ENCODE results near the gene HPS1.

HPS1 gene

DNA sequence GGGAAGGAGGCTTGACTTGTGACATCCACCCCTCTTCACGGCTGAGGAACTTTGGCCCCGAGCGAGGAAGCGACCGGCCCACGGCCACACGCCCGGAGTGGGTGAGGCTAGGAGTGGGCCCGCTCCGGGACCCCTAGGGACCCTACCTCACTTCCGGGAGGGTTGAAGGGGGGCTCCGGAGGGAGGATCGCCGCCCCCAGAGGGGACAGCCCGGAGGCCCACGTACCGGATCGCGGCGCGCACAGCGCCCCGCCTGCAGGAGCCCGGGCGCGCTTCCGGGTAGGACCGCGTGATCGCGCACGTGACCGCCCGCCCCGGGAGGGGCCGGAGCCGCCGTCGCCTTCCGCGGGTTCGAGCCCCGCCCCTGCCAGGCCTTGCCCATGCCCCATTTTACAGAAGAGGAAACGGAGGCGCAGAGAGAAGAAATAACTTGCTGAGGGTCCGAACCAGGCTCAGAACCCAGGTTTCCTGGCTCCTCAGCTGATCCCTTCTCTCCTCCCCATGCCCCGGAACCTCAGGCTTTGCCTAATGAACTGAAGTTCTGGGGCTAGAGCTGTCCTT lies at the start of gene HPS1:
HPS1 (minus strand) TSS at position 275 of the 561 bp plus-strand sequence. CDS start 3,695 bp downstream, outside the sequence.
- peak in 1 of 2 experiments; percentile 47 for DNase-seq

DNA sequence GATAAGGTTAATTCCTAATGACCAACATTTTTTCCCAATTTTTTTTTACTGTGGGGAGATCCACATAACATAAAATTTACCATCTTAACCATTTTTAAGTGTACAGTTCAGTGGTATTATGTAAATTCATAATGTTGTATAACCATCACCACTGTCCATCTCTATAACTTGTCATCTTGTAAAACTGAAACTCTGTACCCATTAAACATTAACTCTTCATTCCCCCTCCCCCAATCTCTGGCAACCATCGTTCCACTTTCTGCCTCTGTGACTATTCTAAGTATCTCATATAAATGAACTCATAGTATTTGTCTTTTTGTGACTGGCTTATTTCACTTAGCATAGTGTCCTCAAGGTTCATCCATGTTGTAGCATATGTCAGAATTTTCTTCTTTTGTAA lies 46.0 kb upstream of the HPS1 start:
- no peak for DNase-seq

DNA sequence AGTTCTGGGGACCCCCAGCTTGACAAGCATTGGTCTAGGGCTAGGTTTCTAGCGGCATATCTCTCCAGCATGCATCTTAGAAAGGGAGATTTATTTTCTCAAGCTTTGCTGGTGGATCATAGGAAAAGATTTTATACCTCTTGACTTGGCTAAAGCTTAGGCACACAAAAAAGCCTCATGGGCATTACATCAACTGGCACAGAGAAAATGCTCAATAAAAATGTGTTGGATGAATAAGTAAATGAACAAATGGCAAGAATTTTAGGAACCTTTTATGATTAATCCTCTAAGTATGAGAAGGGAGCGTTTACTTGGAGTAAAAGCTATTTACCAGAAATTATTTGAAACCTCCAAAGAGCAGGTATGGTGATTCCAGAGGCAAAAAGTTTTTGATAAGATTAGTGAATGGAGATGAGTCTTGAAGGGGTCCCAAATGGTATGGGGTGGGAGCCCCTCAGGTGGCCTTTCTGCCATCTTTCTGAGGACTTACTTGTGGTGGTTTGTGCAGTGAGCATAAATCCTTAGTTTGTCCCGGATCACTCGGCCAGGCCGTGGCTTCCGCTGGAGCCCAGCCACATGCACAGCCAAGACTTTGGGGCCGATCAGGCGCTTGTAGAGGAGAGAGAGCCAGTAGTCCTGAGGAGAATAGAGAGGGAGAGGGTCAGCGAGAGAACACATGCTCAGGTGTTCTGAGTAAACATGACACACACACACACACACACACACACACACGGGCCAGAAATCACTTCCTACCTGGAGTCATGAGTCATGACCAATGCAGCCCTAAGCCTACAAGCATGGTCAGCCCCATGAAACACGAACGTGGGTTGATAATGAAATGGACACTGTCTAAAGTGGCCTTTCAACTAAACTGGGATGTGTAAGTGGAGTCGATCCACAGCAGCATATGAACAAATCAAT lies 43.1 kb upstream of the HPS1 start:
- DNase-seq: no peak

DNA sequence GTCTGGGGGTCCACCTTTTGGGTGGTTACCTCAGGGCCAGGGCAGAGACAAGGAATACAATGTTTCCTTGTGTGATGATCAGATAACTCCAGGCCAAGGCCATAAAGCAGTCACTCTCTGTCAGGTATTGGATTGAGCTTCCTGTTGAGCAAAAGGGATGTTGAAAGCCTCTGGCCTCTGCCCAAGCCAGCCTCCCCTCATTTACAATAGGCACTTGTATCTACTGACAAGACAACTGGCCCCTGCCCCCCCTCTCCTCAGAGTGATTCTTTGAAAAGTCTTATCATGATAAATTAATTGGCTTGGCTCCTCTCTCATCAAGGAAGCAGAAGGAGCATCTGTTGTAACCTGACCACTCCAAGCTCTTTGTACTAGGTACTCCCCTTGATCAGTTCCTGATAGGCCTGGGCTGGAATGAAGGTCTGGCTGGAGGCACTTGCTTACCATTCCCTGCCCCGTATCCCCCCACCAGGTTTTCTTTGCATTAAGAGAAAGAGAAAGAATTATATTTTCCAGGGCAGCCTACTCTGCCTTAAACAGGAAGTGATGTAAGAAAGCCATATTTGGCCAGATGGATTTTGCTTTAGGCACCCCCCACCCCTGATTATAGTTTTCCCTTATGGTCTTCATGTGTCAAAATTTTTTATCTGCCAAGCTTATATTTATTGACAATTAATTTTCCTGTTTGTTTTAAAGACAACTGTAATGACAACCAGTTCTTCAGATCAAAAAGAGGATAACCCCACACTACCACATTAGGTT lies 42.1 kb upstream of the HPS1 start:
- DNase-seq: no peak

DNA sequence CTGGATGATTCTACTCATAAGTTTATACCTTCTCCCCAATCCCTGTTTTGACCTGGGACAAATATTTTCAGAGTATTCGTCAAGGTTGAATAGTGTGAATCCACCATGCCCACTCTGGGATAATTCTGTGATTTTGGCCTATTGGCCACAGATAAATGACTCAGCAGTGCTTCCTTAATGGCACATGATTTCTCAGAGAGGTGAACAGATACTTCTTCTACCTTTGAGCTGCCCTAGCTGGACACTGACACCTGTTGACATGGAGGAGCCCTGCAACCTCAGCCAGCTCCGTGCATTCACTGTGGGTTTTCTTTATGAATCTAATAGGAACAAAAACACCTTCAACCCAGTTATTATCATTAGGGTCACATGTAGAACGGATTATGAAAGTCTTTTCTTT lies 40.9 kb upstream of the HPS1 start:
- no peak for DNase-seq

DNA sequence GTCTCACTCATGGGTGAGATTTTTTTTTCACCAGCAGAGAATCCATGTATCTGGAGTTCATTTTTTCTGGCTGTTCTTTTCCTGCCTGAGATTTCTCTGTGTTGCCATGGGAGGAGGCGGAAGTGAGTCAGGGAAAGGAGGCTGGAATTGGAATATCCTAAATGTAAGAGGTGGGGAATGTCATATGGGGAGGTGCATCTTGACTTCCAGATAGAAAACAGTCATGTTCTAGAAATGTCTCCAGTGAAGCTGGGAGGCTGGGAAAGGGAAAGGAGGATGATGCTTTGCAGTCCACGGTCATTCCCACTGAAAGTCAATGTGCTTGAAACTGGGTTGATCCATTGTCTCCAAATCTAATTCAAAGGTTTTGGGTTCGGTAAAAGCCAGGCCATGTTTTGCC lies 39.7 kb upstream of the HPS1 start:
- no peak for DNase-seq

DNA sequence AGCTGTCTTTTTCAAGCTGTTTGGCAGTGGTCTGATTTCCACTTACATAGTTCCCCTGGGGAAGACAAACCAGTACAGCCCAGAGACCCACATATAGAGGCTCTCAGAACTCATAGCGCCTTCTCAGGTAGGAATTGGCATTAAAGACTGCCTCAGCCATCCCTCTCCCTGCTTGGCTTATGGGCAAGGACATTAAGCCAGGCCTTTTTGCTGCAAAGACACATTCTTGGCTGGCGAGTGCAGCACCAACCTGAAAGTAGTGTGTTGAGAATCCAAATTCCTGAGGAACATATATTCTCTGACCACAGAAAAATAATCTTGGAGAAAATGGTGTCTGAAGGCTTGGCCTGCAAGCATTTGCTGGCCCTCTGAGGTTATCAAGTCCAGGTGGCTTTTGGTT lies 39.2 kb upstream of the HPS1 start:
- DNase-seq: no peak

DNA sequence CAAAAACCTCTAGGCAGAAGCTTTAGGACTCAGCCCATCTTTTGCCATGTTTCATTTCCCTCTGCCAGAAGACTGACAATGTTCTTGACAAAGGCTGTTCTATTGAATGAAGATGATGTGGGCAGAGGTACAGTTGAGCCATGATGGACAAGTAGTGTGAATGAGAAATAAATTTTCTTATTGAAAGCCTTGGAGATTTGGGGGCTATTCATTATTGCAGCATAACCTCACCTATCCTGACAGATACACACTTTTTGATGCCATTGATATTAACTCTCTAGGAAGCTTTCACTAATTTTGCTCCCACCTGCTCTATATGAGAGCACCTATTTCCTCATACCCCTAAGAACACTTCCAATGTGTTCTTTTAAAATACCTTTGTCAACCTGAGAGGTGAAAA lies 36.9 kb upstream of the HPS1 start:
- no peak for DNase-seq

DNA sequence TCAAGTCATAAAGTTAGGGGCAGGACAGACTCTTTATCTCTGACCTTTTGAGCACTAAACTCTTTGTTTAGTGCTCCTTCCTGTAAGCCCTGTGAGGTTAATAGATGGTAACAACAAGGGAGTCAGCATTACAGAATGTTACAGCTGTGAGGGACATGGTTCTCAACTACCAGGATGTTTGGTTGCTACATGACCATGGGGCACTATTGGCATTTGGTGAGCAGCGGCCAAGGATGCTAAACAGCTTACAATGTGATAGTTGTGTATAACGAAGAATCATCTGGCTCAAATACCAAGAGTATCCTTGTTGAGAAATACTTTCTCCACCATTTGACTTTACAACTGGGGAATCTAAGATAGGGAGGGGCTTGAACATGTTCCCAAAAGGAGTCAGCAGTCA lies 35.4 kb upstream of the HPS1 start:
- no peak for DNase-seq

DNA sequence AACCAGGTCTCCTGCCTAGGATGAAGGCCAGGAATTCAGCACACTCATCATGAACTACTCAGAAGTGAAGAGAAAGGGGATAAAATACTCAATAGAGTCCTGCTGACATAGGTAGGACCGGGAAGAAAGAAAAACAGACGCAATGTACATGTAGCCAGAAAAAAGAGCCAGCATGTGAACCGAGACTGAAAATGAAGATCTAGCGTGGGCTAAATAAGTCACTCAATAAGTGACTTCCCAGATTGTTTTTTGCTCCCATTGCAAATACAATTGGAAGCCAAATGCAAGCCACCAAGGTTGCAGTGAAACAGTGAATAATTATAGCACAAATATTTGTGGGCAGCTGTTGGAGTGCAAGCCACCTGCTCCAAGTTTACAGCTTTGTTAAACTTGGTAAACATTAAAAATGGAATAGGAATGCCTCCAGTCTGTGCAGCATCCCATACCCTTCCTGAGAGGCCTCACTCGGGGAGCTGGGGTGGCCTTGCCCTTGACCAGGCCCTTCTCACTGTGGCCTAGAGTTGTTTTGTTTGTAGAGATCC lies 34.7 kb upstream of the HPS1 start:
- DNase-seq: no peak

DNA sequence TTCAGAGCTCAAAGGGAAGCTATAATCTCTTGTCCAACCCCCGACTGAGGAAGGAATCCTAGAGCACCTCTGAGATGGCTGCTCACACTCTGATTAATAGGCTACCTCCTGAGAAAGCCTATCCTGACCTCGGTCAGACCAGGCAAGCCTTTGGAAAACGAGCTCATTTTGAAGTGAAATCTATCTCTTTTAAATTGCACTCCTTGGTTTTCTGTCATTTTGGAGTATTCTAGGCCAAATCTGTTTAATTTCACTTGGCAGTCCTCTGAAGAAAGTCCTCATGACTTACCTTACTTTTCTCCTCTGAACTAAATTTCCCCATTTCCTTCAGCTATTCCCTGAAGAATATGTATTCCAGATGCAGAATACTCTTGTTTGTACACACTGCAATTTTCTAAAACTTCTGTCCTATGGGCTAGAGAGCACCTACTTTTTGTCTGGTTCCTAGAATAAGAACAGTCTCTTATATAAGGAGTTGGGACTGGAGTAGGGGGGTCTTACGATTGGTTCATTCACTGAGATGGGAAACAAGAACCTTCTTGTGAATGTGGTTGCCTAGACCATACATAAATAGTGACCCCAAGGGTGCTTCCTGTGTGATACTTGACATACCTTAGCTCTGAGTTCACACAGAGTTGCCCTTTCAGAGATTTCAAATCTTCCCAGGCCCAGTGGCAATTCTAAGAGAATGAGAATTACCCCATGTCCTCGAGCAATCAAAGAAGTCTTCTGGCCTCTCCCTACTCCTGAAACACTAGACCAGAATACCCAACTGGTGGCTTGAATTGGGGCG lies 31.9 kb upstream of the HPS1 start:
- DNase-seq: no peak

DNA sequence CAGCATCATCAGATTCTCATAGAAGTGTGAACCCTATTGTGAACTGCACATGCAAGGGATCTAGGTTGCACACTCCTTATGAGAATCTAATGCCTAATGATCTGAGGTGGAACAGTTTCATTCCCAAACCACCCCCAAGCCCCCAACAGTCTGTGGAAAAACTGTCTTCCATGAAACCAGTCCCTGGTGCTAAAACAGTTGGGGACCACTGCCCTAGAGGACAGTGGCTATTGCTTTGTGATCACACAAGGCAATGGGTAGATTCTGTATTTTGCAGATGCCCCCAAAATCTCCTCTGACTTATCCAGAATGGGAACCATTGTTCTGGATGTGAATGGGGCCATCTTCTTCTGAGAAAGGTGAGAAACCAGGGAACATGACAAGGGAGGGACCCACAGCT lies 31.1 kb upstream of the HPS1 start:
- DNase-seq: no peak

DNA sequence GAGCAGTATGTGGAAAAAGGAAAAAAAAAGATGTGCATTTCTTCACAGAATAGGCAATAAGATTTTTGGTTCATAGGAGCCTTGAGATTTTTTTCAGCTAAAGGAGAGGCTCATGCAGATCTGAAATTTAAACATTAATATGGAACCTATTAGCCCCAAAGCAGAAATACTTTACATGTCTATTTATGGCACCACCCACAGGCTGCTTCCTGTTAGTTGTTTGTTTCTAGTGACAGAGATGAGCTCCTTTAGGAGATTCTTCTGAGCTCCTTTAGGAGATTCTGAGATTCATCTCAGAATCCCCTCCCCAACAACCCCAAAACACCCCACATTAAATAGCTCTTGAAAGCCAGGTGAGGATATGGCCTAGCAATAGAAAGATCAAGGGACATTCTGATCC lies 27.9 kb upstream of the HPS1 start:
- no peak for DNase-seq

DNA sequence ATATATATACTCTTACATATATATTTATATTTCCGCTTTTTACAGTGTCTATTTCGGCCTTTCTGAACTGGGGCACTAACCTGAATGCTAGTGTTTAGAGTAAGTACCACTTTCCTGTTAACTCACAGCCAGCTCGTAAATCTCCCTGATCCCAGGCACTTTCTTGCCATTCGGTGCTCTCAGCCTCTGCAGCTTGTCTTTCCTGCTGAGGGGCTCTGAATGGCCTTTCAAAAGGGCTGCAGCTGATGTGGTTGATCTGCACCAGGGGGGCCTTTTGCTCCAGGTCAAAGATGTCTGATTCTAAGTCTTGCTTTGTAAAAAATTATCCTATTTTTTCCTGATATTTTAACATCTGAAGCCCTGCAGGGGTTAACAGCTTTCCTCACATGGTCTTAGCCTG lies 25.5 kb upstream of the HPS1 start:
- no peak for DNase-seq

DNA sequence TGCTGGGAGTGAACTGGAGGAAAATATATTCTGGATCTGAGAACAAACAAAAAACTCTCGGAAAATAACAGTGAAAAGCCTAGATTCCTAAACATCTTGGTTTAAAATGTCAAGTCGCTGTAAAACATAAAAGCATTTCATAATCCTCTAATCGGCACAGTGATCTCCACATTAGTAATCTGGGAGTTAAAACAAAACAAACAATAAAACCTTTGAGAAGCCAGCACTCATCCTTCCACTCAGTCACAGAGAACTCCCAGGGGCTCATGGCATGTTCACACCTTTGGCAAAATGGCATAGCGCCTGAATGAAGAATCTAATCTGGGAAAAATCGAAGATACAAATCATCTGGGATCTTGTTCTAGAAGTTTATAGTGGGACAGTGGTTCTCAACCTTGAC lies 24.1 kb upstream of the HPS1 start:
- DNase-seq: no peak

DNA sequence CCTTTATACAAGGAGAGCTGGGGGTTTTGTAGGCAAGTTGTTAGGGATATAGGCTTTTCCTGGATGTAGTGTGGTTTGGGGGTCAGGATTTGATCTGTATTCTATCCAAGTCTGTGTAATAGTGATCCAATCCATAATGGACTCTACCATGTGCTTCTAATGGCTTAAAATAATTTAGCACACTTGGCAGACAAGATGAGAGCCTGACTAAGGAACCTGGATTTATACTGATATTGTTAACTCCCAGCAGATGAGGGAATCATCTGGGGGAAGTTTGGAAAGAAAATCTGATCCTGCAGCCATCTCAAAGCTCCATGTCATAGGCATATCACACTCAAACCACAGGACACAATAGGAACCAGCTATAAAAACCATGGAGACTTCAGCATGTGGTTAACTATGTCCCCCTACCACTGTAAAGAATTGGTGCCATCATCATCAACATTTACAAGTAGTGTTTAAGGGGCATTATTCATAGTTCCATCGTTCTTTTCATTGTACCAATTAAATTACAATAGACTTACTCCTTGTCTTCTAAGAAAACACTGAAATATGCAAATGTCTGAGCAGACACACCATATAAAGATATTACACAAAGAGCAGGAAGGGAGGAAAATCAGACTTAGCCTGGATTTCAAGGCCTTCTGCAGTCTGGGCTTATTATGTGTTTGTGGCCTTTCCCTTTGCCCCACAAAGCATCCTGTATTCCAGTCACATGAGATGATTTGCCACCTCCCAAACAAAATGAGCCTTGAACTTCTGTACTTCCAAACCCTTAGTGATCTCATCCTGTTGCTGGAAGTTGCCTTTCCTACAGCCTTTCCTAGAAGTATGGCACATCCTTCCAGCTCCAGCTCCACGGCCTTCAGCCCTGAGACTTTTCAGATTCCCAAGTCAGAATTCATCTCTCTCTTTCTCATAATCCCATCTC lies 22.5 kb upstream of the HPS1 start:
- DNase-seq: no peak

DNA sequence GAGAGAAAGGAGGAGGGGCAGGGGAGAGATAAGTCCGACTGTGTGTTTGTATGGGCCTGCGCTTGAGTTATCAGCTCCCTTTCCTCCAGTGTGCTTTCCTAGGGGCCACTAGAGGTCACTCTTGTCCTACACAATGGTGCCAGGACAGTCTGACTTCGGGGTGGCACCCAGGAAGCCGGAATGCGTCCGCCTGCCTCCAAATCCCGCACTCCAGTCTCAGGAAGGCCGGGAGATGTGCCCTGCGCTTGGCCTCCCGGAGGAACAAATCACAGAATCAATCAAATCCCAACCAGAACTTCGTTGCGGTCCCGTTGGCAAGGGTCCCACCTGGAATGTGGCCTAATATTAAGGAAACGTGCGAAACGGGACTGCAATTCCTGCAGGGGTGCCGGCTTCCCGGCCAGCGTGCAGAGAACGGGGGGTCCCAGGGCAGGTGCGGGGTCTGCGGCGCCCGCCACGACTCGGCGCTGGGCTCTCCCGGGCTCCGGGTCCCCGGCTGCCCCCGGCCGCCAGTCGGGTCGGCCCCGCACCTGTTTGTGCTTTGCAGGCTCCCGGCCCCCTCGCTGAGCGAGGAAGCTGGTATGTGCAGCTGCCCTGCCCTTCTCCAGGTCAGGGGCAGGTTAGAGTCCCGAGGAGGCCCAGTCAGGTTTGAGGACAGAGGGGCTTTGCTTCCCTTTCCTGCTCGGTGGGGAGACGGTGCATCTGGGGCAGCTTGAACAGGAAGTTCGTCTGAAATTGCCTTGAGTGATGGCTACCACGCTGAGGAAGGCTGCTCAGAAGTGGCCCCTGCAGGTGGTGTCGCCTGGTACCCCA lies 21.0 kb upstream of the HPS1 start:
- DNase-seq: peak; percentile 30 to 78

DNA sequence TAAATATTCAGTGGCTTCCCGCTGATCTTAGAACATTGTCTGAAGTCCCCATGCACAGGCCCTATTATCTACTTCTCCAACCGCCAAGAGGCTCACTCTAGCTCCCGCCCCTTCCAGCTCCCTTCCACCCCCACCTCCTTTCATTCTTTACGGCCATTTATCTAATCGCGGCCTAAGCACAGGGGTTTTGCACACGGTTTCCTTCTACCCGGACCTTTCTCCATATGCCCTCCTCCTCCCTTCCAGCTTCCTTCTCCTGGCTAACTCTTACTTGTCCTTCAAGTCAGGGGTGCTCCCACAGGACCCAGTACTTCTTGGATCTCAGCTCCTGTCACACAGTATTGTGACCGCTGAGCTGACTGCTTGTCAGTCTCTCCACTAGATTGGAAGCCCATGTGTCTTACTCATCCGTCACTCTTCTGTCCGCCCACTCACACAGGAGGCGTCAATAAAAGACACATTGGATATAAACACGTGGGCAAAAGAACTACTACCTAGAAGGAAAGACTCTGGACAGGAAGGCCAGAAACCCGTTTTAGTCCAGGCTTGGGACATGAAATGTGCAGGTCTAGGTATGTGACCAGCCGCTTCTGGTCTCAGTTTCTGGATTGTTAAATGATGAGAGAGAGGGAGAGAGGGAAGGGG lies 20.2 kb upstream of the HPS1 start:
- no peak for DNase-seq

DNA sequence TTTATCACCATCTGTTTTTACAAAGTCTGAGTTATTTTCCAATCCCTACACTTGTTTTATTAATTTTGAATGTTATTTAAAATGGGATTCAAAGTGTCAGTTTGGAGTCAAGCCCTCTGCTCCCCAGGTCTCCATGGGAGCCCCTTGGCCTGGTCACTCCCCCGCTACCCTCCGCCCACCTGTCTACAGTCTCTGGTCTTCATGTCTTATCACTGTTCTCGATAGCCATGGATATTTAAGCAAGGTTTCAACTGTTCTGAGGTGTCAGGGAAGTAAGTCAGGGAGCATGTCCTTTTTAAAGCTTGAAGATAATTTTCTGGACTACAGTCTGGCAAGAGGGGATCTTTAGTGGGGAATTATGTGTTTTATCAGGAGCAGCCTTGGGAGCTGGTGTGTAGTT lies 19.1 kb upstream of the HPS1 start:
- DNase-seq: no peak
